CD14-positive monocyte (primary cell): Measurements from ENCODE around the gene GDPD4. TPM values are rescaled to one million over a fixed set of nuclear protein-coding genes. Genes with fewer than 3 reads are reported as not detected.

Source experiments
- DNase-seq, 3 donors: peaks; one replicate each; pipeline ENCODE4 v3.0.0-alpha.2; 2011 to 2022
- H2AFZ ChIP-seq: 2 replicates; pipeline ENCODE4 v1.6.0; 2012; ENCODE audit warnings: mild to moderate bottlenecking, low read depth, low read length, inconsistent platforms; ENCODE audit not compliant: insufficient read depth, poor library complexity, severe bottlenecking
- H3K27ac ChIP-seq, 2 donors: 1 replicate in 1 of 2; 2 replicates in 1 of 2; pipeline ENCODE4 v1.5.1; 2012 to 2013; ENCODE audit warnings: low read length in 2 of 2, control low read depth in 1 of 2, inconsistent platforms in 1 of 2, low read depth in 1 of 2, mild to moderate bottlenecking in 1 of 2
- H3K27me3 ChIP-seq, 2 donors: one replicate each; pipeline versions ENCODE4 v1.6.0 to v1.6.1; 2011 to 2013; ENCODE audit warnings: low read length in 2 of 2; ENCODE audit not compliant: control insufficient read depth in 2 of 2, insufficient read depth in 2 of 2
- H3K36me3 ChIP-seq, 2 donors: replicated peaks in 1 of 2; 1 replicate in 1 of 2; 2 replicates in 1 of 2; pipeline versions ENCODE4 v1.5.1 to v1.6.1; 2012 to 2013; ENCODE audit warnings: low read length in 2 of 2, control low read depth in 1 of 2, inconsistent platforms in 1 of 2, mild to moderate bottlenecking in 1 of 2; ENCODE audit not compliant: insufficient read depth in 2 of 2, control insufficient read depth in 1 of 2
- H3K4me1 ChIP-seq, 2 donors: 1 replicate in 1 of 2; 2 replicates in 1 of 2; pipeline versions ENCODE4 v1.5.1 to v1.6.1; 2012 to 2013; ENCODE audit warnings: low read length in 2 of 2, control low read depth in 1 of 2, inconsistent platforms in 1 of 2, mild to moderate bottlenecking in 1 of 2, moderate library complexity in 1 of 2; ENCODE audit not compliant: insufficient read depth in 2 of 2, control insufficient read depth in 1 of 2
- H3K4me2 ChIP-seq: replicated peaks from 2 replicates; pipeline ENCODE3; 2012; ENCODE audit warnings: low read length, moderate library complexity, mild to moderate bottlenecking; ENCODE audit not compliant: poor library complexity, severe bottlenecking; ENCODE audit errors: extremely low read depth
- H3K4me3 ChIP-seq, 3 experiments: fragments of 200-600 bp in 1 of 3; sonication (generic) in 1 of 3; replicated peaks in 1 of 3; 1 replicate in 2 of 3; 2 replicates in 1 of 3; pipeline ENCODE4 v1.5.1; 2011 to 2013; ENCODE audit warnings: low read length in 3 of 3, mild to moderate bottlenecking in 3 of 3, control low read depth in 2 of 3, low read depth in 2 of 3, inconsistent platforms in 1 of 3, moderate library complexity in 1 of 3
- H3K79me2 ChIP-seq: 2 replicates; pipeline ENCODE4 v1.6.0; 2012; ENCODE audit warnings: mild to moderate bottlenecking, control low read depth, inconsistent platforms, low read length, moderate library complexity; ENCODE audit not compliant: insufficient read depth
- H3K9ac ChIP-seq: 2 replicates; pipeline ENCODE4 v1.6.0; 2017; ENCODE audit warnings: low read length, mild to moderate bottlenecking; ENCODE audit not compliant: insufficient read depth, poor library complexity, severe bottlenecking
- H3K9me3 ChIP-seq, 2 donors: replicated peaks in 1 of 2; 1 replicate in 1 of 2; 2 replicates in 1 of 2; pipeline versions ENCODE4 v1.5.1 to v1.6.1; 2012 to 2013; ENCODE audit warnings: low read length in 2 of 2, control low read depth in 1 of 2; ENCODE audit not compliant: control insufficient read depth in 1 of 2, insufficient read depth in 1 of 2
- H4K20me1 ChIP-seq: 2 replicates; pipeline ENCODE4 v1.6.0; 2012; ENCODE audit warnings: mild to moderate bottlenecking, low read length, control low read depth, moderate library complexity; ENCODE audit not compliant: insufficient read depth
- H3K27ac Mint-ChIP-seq, 7 donors: one replicate each; pipeline ENCODE4 v1.8.0; 2020; ENCODE audit warnings: mild to moderate bottlenecking in 7 of 7, mixed read lengths in 7 of 7, moderate library complexity in 6 of 7, inconsistent platforms in 2 of 7
- H3K27me3 Mint-ChIP-seq, 3 donors: one replicate each; pipeline ENCODE4 v1.8.0; 2021 to 2022; ENCODE audit warnings: low read depth in 3 of 3, mild to moderate bottlenecking in 3 of 3, mixed read lengths in 3 of 3, moderate library complexity in 3 of 3, inconsistent platforms in 1 of 3
- H3K36me3 Mint-ChIP-seq, 2 donors: one replicate each; pipeline ENCODE4 v1.8.0; 2020; ENCODE audit warnings: mixed read lengths in 2 of 2, inconsistent platforms in 1 of 2, mild to moderate bottlenecking in 1 of 2
- H3K4me1 Mint-ChIP-seq: one replicate; pipeline ENCODE4 v1.8.0; 2020; ENCODE audit warnings: mild to moderate bottlenecking, mixed read lengths
- H3K4me3 Mint-ChIP-seq, 2 donors: one replicate each; pipeline ENCODE4 v1.8.0; 2020; ENCODE audit warnings: mild to moderate bottlenecking in 2 of 2, mixed read lengths in 2 of 2, moderate library complexity in 1 of 2
- H3K9me3 Mint-ChIP-seq, 7 donors: one replicate each; pipeline ENCODE4 v1.8.0; 2020 to 2022; ENCODE audit warnings: mixed read lengths in 7 of 7, mild to moderate bottlenecking in 6 of 7, moderate library complexity in 6 of 7, inconsistent platforms in 2 of 7
- CTCF ChIP-seq: fragments of 200-600 bp; IDR thresholded peaks from one replicate; pipeline ENCODE4 v1.8.0; 2022; ENCODE audit warnings: antibody characterized with exemption, mild to moderate bottlenecking
- WGBS: methylation state at CpG from one replicate; pipeline ENCODE4 v1.1.5; 2013; ENCODE audit warnings: missing lambda C conversion rate; ENCODE audit not compliant: insufficient coverage; 5-methylcytosine and 5-hydroxymethylcytosine counted together
- intact Hi-C, 2 donors: fragments of 100-400 bp; cut with micrococcal nuclease; formaldehyde crosslinking; loops; one replicate each; pipeline versions ENCODE4 v1.15.0 to v1.15.1; 2023
- polyA plus RNA-seq, 3 donors: library from polyadenylated mRNA; depleted of rRNA in 1 of 3; unstranded in 2 of 3; stranded (reverse) in 1 of 3; fragments of 300-500 nt in 2 of 3; fragments of >200 nt in 1 of 3; fragmentation: Illumina TruSeq in 2 of 3; gene quantifications; 1 replicate in 2 of 3; 2 replicates in 1 of 3; pipeline ENCODE4 v1.2.3, GENCODE V29; 2012 to 2021

The GDPD4 gene
- polyA plus RNA-seq, 3 donors = not detected

- Mint-ChIP-seq H3K9me3 (peaks cover 0 to 4% (median 3%) of the 10 kb centered on the region in 7 donors), H3K4me1 (no peaks in the 10 kb centered on the region), H3K27me3 (peaks cover 0 to 2% (median 0%) of the 10 kb centered on the region in 3 donors), H3K36me3 (no peaks in the 10 kb centered on the region), H3K4me3 (no peak overlapping the region), H3K27ac (no peak overlapping the region)
- H2AFZ ChIP-seq = no peak overlapping the region
- H3K4me1 ChIP-seq = no peaks in the 10 kb centered on the region
- H3K79me2 ChIP-seq = no peaks in the 10 kb centered on the region
- H3K27ac ChIP-seq = no peak overlapping the region
- H3K27me3 ChIP-seq = no peaks in the 10 kb centered on the region
- no peak overlapping the region for H3K9ac ChIP-seq
- H3K4me3 ChIP-seq = no peak overlapping the region
- no peak overlapping the region for H3K4me2 ChIP-seq
- H3K9me3 ChIP-seq = no peaks in the 10 kb centered on the region
- 100% methylated on average over 2 of the region's 5 CpGs for whole genome bisulfite sequencing
- no peaks in the 10 kb centered on the region for H3K36me3 ChIP-seq
- no peak for DNase-seq
- H4K20me1 ChIP-seq = no peaks in the 10 kb centered on the region
- no peak for TF ChIP-seq CTCF
- intact Hi-C loops = no loop called here
These were observed 70.4 kb downstream of the GDPD4 start for GRCh38 chr11:77230878-77231605.

GRCh38 chr11:77223797-77224196 is 77.7 kb downstream of the GDPD4 start:
- Histone ChIP-seq H3K4me3 (no peak overlapping the region), H3K27me3 (no peaks in the 10 kb centered on the region), H3K9ac (no peak overlapping the region), H4K20me1 (no peaks in the 10 kb centered on the region), H3K9me3 (no peaks in the 10 kb centered on the region), H3K27ac (no peak overlapping the region), H3K4me1 (no peaks in the 10 kb centered on the region), H3K79me2 (no peaks in the 10 kb centered on the region), H2AFZ (no peak overlapping the region), H3K4me2 (no peak overlapping the region), H3K36me3 (no peaks in the 10 kb centered on the region)
- WGBS = 97% methylated on average over 9 of the region's 9 CpGs
- no peaks in the 10 kb centered on the region for H3K4me1 Mint-ChIP-seq
- no peak overlapping the region for H3K27ac Mint-ChIP-seq
- no peak for TF ChIP-seq CTCF
- H3K4me3 Mint-ChIP-seq = no peak overlapping the region
- no peak for DNase-seq
- peaks cover 0 to 9% (median 9%) of the 10 kb centered on the region in 3 donors for H3K27me3 Mint-ChIP-seq
- peaks cover 5 to 9% of the 10 kb centered on the region in 2 donors for H3K36me3 Mint-ChIP-seq
- intact Hi-C loops = no loop called here
- peaks cover 0 to 17% (median 7%) of the 10 kb centered on the region in 7 donors for H3K9me3 Mint-ChIP-seq
